ENCODE data around the gene PHLPP1. TPM values are rescaled to one million over a fixed set of nuclear protein-coding genes. Genes with fewer than 3 reads are reported as not detected.

Gene PHLPP1
- total RNA-seq, 2 experiments from 2014 or later, result 8.2 to 8.6 TPM

GRCh38 chr18:62713651-62714247, 1.6 kb upstream of the PHLPP1 start:
- Mint-ChIP-seq H3K4me3 (no peak overlapping the region), H3K9me3 (no peaks in the 10 kb centered on the region), H3K4me1 (ENCODE audit: low read depth) (peaks cover 22% of the 10 kb centered on the region), H3K27ac (no peak overlapping the region), H3K27me3 (peaks cover 1% of the 10 kb centered on the region), H3K36me3 (ENCODE audit: low read depth) (peaks cover 2% of the 10 kb centered on the region)
- POLR2A ChIA-PET, result no interaction called here
- CTCF ChIA-PET, result no interaction called here
- intact Hi-C loops (cut with micrococcal nuclease), result loop anchor here (2.0 to 10.0 kb wide), 3 partner anchors 129 to 721 kb away; no protein-coding TSS in a partner anchor
- no peak for TF ChIP-seq CTCF (IDR thresholded peaks at IDR 0.05)
- ATAC-seq (no peak), DNase-seq (no peak)

GRCh38 chr18:62714671-62715435, 488 bp upstream of the PHLPP1 start:
- ChIA-PET CTCF (interaction anchor here (0.6 to 6.7 kb wide), 29 partner anchors 8 to 359 kb away, joined by 3 to 48 read pairs (median 3); no protein-coding TSS in a partner anchor), POLR2A (interaction anchor here (1.0 to 1.5 kb wide), 4 partner anchors 69 to 653 kb away, joined by 3 to 7 read pairs (median 5); no protein-coding TSS in a partner anchor)
- H3K27me3 Mint-ChIP-seq, result peaks cover 1% of the 10 kb centered on the region
- H3K4me3 Mint-ChIP-seq, result peak overlapping the region; percentile 82
- peaks cover 32% of the 10 kb centered on the region for H3K4me1 Mint-ChIP-seq (ENCODE audit: low read depth)
- peak overlapping the region; percentile 88 for H3K27ac Mint-ChIP-seq
- ATAC-seq (peak; percentile 76), DNase-seq (peak; percentile 94)
- peak; percentile 71 for TF ChIP-seq CTCF (IDR thresholded peaks at IDR 0.05)
- H3K36me3 Mint-ChIP-seq (ENCODE audit: low read depth), result peaks cover 2% of the 10 kb centered on the region
- H3K9me3 Mint-ChIP-seq, result no peaks in the 10 kb centered on the region
- intact Hi-C loops (cut with micrococcal nuclease), result loop anchor here (2.0 to 10.0 kb wide), 6 partner anchors 67 to 720 kb away; no protein-coding TSS in a partner anchor

- Mint-ChIP-seq H3K27ac (peak overlapping the region; percentile 46), H3K27me3 (peaks cover 1% of the 10 kb centered on the region), H3K4me3 (peak overlapping the region; percentile 82), H3K9me3 (no peaks in the 10 kb centered on the region), H3K4me1 (ENCODE audit: low read depth) (peaks cover 42% of the 10 kb centered on the region), H3K36me3 (ENCODE audit: low read depth) (peaks cover 2% of the 10 kb centered on the region)
- DNase-seq (peak; percentile 74), ATAC-seq (peak; percentile 43)
- POLR2A ChIA-PET, result interaction anchor here (1.1 to 1.5 kb wide), 4 partner anchors 42 to 266 kb away, joined by 3 to 7 read pairs (median 5); no protein-coding TSS in a partner anchor
- no peak for TF ChIP-seq CTCF (IDR thresholded peaks at IDR 0.05)
- intact Hi-C loops (cut with micrococcal nuclease), result loop anchor here (2.0 to 10.0 kb wide), 6 partner anchors 66 to 719 kb away; no protein-coding TSS in a partner anchor
- CTCF ChIA-PET, result interaction anchor here (0.9 to 6.7 kb wide), 13 partner anchors 10 to 603 kb away, joined by 3 to 48 read pairs (median 4); partner anchors contain the start of gene BCL2
Observed at GRCh38 chr18:62715759-62716615, 646 bp downstream of the PHLPP1 start.

- Mint-ChIP-seq H3K27me3 (peaks cover 1% of the 10 kb centered on the region), H3K36me3 (ENCODE audit: low read depth) (peaks cover 2% of the 10 kb centered on the region), H3K4me3 (peak overlapping the region; percentile 75), H3K9me3 (no peaks in the 10 kb centered on the region), H3K4me1 (ENCODE audit: low read depth) (peaks cover 45% of the 10 kb centered on the region), H3K27ac (peak overlapping the region; percentile 81)
- DNase-seq, result peak; percentile 59
- intact Hi-C loops (cut with micrococcal nuclease), result loop anchor here (5.0 to 10.0 kb wide), 5 partner anchors 66 to 718 kb away; no protein-coding TSS in a partner anchor
- ChIA-PET POLR2A (interaction anchor here (1.3 to 1.5 kb wide), 2 partner anchors 42 to 131 kb away, joined by 3 to 4 read pairs; no protein-coding TSS in a partner anchor), CTCF (interaction anchor here (1.1 to 6.7 kb wide), 7 partner anchors 25 to 602 kb away, joined by 3 to 48 read pairs (median 4); partner anchors contain the start of gene BCL2)
- no peak for TF ChIP-seq CTCF (IDR thresholded peaks at IDR 0.05)
- peak; percentile 7 for ATAC-seq
Observed at GRCh38 chr18:62716619-62717168, 1.4 kb downstream of the PHLPP1 start.

Data from activated CD8-positive, alpha-beta T cell treated with anti-CD3 and anti-CD28 coated beads for 36 hours (primary cell).